ENCODE measurements around the gene FAM83G.
A peak's percentile ranks its signal among the peaks of the same experiment; 100 is the strongest.

The FAM83G gene

GRCh38 chr17:19009970-19010369, 5.4 kb upstream of the FAM83G start:
- DNase-seq = no peak

- DNase-seq = no peak
Measured at GRCh38 chr17:19006698-19007097, 2.1 kb upstream of the FAM83G start.

- DNase-seq = no peak
Measured at GRCh38 chr17:19005789-19006430, 1.3 kb upstream of the FAM83G start.

GRCh38 chr17:19005137-19005773, 691 bp upstream of the FAM83G start:
- DNase-seq = no peak

GRCh38 chr17:19003543-19004420, 782 bp downstream of the FAM83G start:
- DNase-seq = peak; percentile 58

- no peak for DNase-seq
Measured at GRCh38 chr17:19002805-19003542, 1.6 kb downstream of the FAM83G start.

- no peak for DNase-seq
Measured at GRCh38 chr17:19001907-19002590, 2.5 kb downstream of the FAM83G start.

GRCh38 chr17:19000531-19001325, 3.8 kb downstream of the FAM83G start:
- no peak for DNase-seq

- DNase-seq = no peak
Measured at GRCh38 chr17:18999911-19000310, 4.7 kb downstream of the FAM83G start.

- no peak for DNase-seq
Measured at GRCh38 chr17:18999394-18999793, 5.2 kb downstream of the FAM83G start.

GRCh38 chr17:18997650-18998196, 6.8 kb downstream of the FAM83G start:
- DNase-seq = no peak

GRCh38 chr17:18996458-18996857, 8.1 kb downstream of the FAM83G start:
- peak; percentile 62 for DNase-seq

- no peak for DNase-seq
Measured at GRCh38 chr17:18995220-18995619, 9.3 kb downstream of the FAM83G start.

- no peak for DNase-seq
Measured at GRCh38 chr17:18994631-18995030, 9.9 kb downstream of the FAM83G start.

GRCh38 chr17:18993905-18994526, 10.5 kb downstream of the FAM83G start:
- DNase-seq = no peak

- DNase-seq = no peak
Measured at GRCh38 chr17:18992454-18993130, 12.0 kb downstream of the FAM83G start.

- no peak for DNase-seq
Measured at GRCh38 chr17:18991531-18992315, 12.8 kb downstream of the FAM83G start.

GRCh38 chr17:18990331-18990730, 14.2 kb downstream of the FAM83G start:
- no peak for DNase-seq

- DNase-seq = no peak
Measured at GRCh38 chr17:18988546-18989173, 15.9 kb downstream of the FAM83G start.
